Endodermal cell (in vitro differentiated cells): ENCODE results near the gene PLD6. TPM values are rescaled to one million over a fixed set of nuclear protein-coding genes. Genes with fewer than 3 reads are reported as not detected.
A peak's percentile ranks its signal among the peaks of the same experiment; 100 is the strongest.

Experiments
- DNase-seq: peaks from one replicate; pipeline ENCODE4 v3.0.0-alpha.2; 2017
- H3K27ac ChIP-seq: 2 replicates; pipeline ENCODE4 v1.5.1; 2013; ENCODE audit warnings: mild to moderate bottlenecking, low read depth, low read length, moderate library complexity
- H3K27me3 ChIP-seq: 2 replicates; pipeline ENCODE4 v1.6.1; 2013; ENCODE audit warnings: mild to moderate bottlenecking, low read length, moderate library complexity; ENCODE audit not compliant: insufficient read depth, control insufficient read depth, poor library complexity, severe bottlenecking
- H3K36me3 ChIP-seq: 2 replicates; pipeline ENCODE4 v1.7.0; 2013; ENCODE audit warnings: mild to moderate bottlenecking, low read length, moderate library complexity; ENCODE audit not compliant: control insufficient read depth, insufficient read depth
- H3K4me1 ChIP-seq: one replicate; pipeline ENCODE4 v1.7.0; 2013; ENCODE audit warnings: low read length; ENCODE audit not compliant: control insufficient read depth, insufficient read depth
- H3K4me3 ChIP-seq: 2 replicates; pipeline ENCODE4 v1.5.1; 2013; ENCODE audit warnings: mild to moderate bottlenecking, low read length, moderate library complexity
- H3K9ac ChIP-seq: 2 replicates; pipeline ENCODE4 v1.6.1; 2013; ENCODE audit warnings: mild to moderate bottlenecking, low read length, moderate library complexity; ENCODE audit not compliant: poor library complexity, severe bottlenecking; ENCODE audit errors: extremely low read depth
- H3K9me3 ChIP-seq: 2 replicates; pipeline ENCODE4 v1.6.1; 2013; ENCODE audit warnings: mild to moderate bottlenecking, low read length, moderate library complexity; ENCODE audit not compliant: control insufficient read depth
- H3K27ac Mint-ChIP-seq: 2 replicates; pipeline ENCODE4 v1.8.0; 2020; ENCODE audit warnings: mixed read lengths
- H3K27me3 Mint-ChIP-seq: 2 replicates; pipeline ENCODE4 v1.8.0; 2021; ENCODE audit warnings: mild to moderate bottlenecking, mixed read lengths; ENCODE audit not compliant: insufficient read depth
- H3K36me3 Mint-ChIP-seq: 2 replicates; pipeline ENCODE4 v1.8.0; 2020; ENCODE audit warnings: low read depth, mixed read lengths
- H3K4me1 Mint-ChIP-seq: 2 replicates; pipeline ENCODE4 v1.8.0; 2020; ENCODE audit warnings: mixed read lengths
- H3K4me3 Mint-ChIP-seq: 2 replicates; pipeline ENCODE4 v1.8.0; 2020; ENCODE audit warnings: mild to moderate bottlenecking, moderate library complexity, mixed read lengths
- H3K9me3 Mint-ChIP-seq: 2 replicates; pipeline ENCODE4 v1.8.0; 2020; ENCODE audit warnings: mild to moderate bottlenecking, mixed read lengths
- WGBS, 2 experiments: methylation state at CpG; one replicate each; pipeline versions ENCODE4 v1.1.5 to v1.1.7; 2013; ENCODE audit warnings: missing lambda C conversion rate in 2 of 2, mixed read lengths in 1 of 2; ENCODE audit not compliant: insufficient coverage in 1 of 2, insufficient read length in 1 of 2; 5-methylcytosine and 5-hydroxymethylcytosine counted together
- total RNA-seq, 2 donors: library from RNA; stranded (reverse); fragmentation: NEBNext Ultra II Directional in 1 of 2; extraction: Animal tissue kit (Norgen Biotek cat#: 25700) in 1 of 2; gene quantifications; 2 replicates in 1 of 2; 3 replicates in 1 of 2; pipeline ENCODE4 v1.2.1, GENCODE V29; 2021
- TF ChIP-seq, protein P1 (sequence below): fragments of 200-600 bp; sonication (generic); conservative IDR thresholded peaks from 2 replicates; pipeline ENCODE4 v1.5.0; 2021; ENCODE audit warnings: antibody characterized with exemption, mild to moderate bottlenecking

PLD6 gene
- total RNA-seq, 2 donors from 2014 or later = 0.42 to 1.5 TPM

DNA sequence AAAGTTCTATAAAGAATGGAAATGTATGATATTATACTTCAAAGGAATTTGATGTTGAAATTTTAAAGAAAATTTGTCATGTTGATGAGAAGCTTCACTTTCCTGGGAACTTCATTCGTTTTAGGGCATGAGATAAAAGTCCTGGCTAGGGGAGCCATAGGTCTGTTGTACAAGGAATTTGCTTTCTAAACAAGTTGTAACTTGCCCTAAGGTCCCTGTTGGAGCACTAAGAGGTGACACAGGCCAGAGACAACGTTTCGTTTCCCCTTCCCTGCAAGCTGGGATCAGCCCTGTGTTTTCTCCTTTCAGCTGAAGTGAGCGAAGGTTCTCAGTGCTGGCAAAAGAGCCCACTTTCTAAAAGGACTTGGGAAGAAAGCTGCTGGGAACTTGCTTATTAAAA is 16.6 kb downstream of the PLD6 start:
- no peak overlapping the region for H3K27ac ChIP-seq
- no peak for DNase-seq
- Mint-ChIP-seq H3K4me1 (peaks cover 28% of the 10 kb centered on the region), H3K9me3 (no peaks in the 10 kb centered on the region), H3K27ac (no peak overlapping the region), H3K36me3 (peaks cover 12% of the 10 kb centered on the region), H3K27me3 (no peaks in the 10 kb centered on the region), H3K4me3 (no peak overlapping the region)
- no peak overlapping the region for H3K9ac ChIP-seq
- no peak overlapping the region for H3K4me3 ChIP-seq
- no peaks in the 10 kb centered on the region for H3K27me3 ChIP-seq
- H3K36me3 ChIP-seq = peaks cover 9% of the 10 kb centered on the region
- H3K4me1 ChIP-seq = peaks cover 20% of the 10 kb centered on the region
- H3K9me3 ChIP-seq = no peaks in the 10 kb centered on the region
- 66 to 67% methylated on average over 4 of the region's 4 CpGs for WGBS, 2 experiments
- TF ChIP-seq, protein P1, sequence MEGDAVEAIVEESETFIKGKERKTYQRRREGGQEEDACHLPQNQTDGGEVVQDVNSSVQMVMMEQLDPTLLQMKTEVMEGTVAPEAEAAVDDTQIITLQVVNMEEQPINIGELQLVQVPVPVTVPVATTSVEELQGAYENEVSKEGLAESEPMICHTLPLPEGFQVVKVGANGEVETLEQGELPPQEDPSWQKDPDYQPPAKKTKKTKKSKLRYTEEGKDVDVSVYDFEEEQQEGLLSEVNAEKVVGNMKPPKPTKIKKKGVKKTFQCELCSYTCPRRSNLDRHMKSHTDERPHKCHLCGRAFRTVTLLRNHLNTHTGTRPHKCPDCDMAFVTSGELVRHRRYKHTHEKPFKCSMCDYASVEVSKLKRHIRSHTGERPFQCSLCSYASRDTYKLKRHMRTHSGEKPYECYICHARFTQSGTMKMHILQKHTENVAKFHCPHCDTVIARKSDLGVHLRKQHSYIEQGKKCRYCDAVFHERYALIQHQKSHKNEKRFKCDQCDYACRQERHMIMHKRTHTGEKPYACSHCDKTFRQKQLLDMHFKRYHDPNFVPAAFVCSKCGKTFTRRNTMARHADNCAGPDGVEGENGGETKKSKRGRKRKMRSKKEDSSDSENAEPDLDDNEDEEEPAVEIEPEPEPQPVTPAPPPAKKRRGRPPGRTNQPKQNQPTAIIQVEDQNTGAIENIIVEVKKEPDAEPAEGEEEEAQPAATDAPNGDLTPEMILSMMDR = no peak

DNA sequence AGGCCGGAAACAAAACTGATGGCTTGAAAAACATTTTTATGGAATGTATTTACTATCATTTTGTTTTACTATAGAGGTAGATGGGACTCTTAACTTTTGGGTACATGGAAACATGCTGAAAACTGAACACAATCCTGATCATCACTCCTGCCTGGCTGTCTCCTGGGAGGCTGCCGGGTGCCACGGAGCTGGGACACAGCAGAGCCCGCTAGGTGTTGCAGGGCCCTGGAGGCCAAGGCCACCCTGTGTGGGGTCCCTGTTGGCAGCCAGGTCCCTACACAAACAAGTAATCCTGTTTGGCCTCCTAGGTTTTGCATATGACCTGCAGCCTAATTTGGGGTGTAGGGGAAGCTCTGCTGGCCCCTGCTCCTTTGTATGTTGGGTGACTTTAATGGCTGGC is 17.5 kb downstream of the PLD6 start:
- no peak overlapping the region for H3K27ac Mint-ChIP-seq
- TF ChIP-seq, protein P1 = no peak
- no peak overlapping the region for H3K4me3 Mint-ChIP-seq
- no peaks in the 10 kb centered on the region for H3K9me3 Mint-ChIP-seq
- Histone ChIP-seq H3K27ac (no peak overlapping the region), H3K4me3 (no peak overlapping the region), H3K9ac (no peak overlapping the region), H3K36me3 (peaks cover 17% of the 10 kb centered on the region), H3K9me3 (no peaks in the 10 kb centered on the region), H3K4me1 (peaks cover 20% of the 10 kb centered on the region), H3K27me3 (no peaks in the 10 kb centered on the region)
- H3K4me1 Mint-ChIP-seq = peaks cover 30% of the 10 kb centered on the region
- 87 to 100% methylated on average over 2 to 4 of the region's 4 CpGs for WGBS, 2 experiments
- H3K36me3 Mint-ChIP-seq = peaks cover 21% of the 10 kb centered on the region
- H3K27me3 Mint-ChIP-seq = no peaks in the 10 kb centered on the region
- DNase-seq = no peak

DNA sequence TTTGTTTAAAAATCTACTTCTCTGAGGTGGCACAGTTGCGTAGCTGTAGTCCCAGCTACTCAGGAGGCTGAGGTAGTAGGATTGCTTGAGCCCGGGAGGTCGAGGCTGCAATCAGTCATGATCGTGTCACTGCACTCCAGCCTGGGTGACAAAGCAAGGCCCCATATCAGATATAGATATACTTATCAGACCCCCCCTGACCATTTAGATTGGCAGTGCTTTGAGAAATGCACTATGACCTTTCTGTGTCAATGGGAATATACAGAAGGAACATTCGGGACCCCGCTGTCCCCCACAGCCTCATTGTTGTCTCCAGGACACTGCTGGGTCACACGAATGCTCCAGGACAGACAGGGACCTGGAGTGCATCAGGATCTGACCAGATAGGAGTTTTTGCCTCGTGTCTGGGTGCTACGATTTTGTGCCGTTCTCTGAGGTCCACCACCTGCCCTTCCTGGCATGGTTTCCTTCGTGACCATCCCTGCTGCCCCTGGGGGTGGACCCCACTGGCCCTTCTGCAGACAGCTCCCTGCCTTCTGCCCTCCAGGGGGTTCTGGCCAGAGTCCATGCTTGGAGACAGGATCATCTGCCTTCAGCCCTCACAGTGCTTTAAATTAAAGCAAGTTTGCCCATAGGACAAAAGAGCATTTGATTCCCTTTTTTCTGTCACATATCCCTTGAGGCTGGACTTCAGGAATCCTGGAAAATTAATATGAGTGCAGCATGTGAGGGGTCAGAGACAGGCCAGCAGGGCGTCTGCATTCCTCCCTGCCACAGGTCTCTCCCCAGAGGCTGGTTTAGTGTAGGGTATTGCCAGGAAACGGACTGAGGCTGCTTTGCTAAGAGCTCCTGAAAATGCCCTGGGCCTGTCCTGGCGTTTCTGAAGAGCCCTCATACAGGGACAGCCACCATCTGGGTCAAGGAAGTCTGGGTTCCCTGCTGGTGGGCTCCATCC is 19.3 kb downstream of the PLD6 start:
- TF ChIP-seq, protein P1 = no peak
- peak overlapping the region; percentile 81 for H3K27ac Mint-ChIP-seq
- no peak overlapping the region for H3K27ac ChIP-seq

More for the DNA sequence above, 19.3 kb downstream of the PLD6 start:
- Histone ChIP-seq H3K27me3 (no peaks in the 10 kb centered on the region), H3K36me3 (peaks cover 31% of the 10 kb centered on the region), H3K4me3 (peak overlapping the region; percentile 48), H3K9me3 (no peaks in the 10 kb centered on the region), H3K4me1 (peaks cover 20% of the 10 kb centered on the region), H3K9ac (peak overlapping the region; percentile 26)
- H3K4me3 Mint-ChIP-seq = no peak overlapping the region
- H3K9me3 Mint-ChIP-seq = no peaks in the 10 kb centered on the region
- peaks cover 30% of the 10 kb centered on the region for H3K4me1 Mint-ChIP-seq
- DNase-seq = peak; percentile 64
- H3K27me3 Mint-ChIP-seq = no peaks in the 10 kb centered on the region
- peaks cover 30% of the 10 kb centered on the region for H3K36me3 Mint-ChIP-seq
- 69 to 84% methylated on average over 12 to 14 of the region's 14 CpGs for WGBS, 2 experiments
